ENCODE results near the gene ZNF622. TPM values are rescaled to one million over a fixed set of nuclear protein-coding genes. Genes with fewer than 3 reads are reported as not detected.

ZNF622 gene
- total RNA-seq, 2 experiments from 2014 or later: 52.5 to 54.1 TPM

DNA sequence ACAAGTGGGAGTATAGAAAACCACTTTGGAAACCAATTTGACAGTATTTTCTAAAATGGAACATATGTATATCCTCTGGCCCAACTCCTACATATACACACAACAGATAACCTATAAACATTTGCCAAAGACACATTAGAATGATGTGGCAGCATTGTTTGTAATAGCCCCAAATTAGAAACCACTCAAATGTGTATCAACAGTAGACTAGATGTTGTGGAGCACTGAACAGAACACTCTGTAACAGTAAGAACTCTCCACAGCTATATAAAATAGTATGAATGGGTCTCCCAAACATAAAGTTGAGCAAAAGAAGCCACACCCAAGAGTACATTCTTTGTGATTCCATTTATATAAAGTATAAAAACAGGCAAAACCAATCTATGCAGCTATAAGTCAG, 6.1 kb downstream of the ZNF622 start:
- peaks cover 98% of the 10 kb centered on the region for H3K4me1 Mint-ChIP-seq (ENCODE audit: low read depth)
- DNase-seq (no peak), ATAC-seq (ENCODE audit: poor library complexity) (no peak)
- no peak overlapping the region for H3K27ac ChIP-seq (ENCODE audit: low read depth in 1 of 2, low read length in 2 of 2)
- CTCF ChIA-PET: interaction anchor here (1.8 kb wide), 1 partner anchor 12 kb away, joined by 4 read pairs; no protein-coding TSS in a partner anchor
- no peaks in the 10 kb centered on the region for H3K9me3 ChIP-seq (ENCODE audit: control insufficient read depth in 1 of 2, insufficient read depth in 1 of 2, low read length in 2 of 2)
- TF ChIP-seq, protein P1, sequence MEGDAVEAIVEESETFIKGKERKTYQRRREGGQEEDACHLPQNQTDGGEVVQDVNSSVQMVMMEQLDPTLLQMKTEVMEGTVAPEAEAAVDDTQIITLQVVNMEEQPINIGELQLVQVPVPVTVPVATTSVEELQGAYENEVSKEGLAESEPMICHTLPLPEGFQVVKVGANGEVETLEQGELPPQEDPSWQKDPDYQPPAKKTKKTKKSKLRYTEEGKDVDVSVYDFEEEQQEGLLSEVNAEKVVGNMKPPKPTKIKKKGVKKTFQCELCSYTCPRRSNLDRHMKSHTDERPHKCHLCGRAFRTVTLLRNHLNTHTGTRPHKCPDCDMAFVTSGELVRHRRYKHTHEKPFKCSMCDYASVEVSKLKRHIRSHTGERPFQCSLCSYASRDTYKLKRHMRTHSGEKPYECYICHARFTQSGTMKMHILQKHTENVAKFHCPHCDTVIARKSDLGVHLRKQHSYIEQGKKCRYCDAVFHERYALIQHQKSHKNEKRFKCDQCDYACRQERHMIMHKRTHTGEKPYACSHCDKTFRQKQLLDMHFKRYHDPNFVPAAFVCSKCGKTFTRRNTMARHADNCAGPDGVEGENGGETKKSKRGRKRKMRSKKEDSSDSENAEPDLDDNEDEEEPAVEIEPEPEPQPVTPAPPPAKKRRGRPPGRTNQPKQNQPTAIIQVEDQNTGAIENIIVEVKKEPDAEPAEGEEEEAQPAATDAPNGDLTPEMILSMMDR (IDR thresholded peaks at IDR 0.05): no peak
- H3K36me3 Mint-ChIP-seq (ENCODE audit: low read depth): peaks cover 95% of the 10 kb centered on the region
- no peak overlapping the region for H3K4me3 Mint-ChIP-seq
- no peak overlapping the region for H3K4me3 ChIP-seq (ENCODE audit: low read length)
- intact Hi-C loops (cut with DNase I, micrococcal nuclease): loop anchor here (5.0 kb wide), 2 partner anchors 297 to 1352 kb away; no protein-coding TSS in a partner anchor
- peak overlapping the region; percentile 30 for H3K27ac Mint-ChIP-seq
- H3K36me3 ChIP-seq (ENCODE audit: insufficient read depth, low read length): peaks cover 88% of the 10 kb centered on the region
- H3K27me3 Mint-ChIP-seq: no peaks in the 10 kb centered on the region
- no peaks in the 10 kb centered on the region for H3K9me3 Mint-ChIP-seq
- peaks cover 37% of the 10 kb centered on the region for H3K4me1 ChIP-seq (ENCODE audit: insufficient read depth, low read length)
- H3K27me3 ChIP-seq (ENCODE audit: control insufficient read depth in 1 of 2, insufficient read depth in 2 of 2, low read length in 2 of 2): no peaks in the 10 kb centered on the region
- POLR2A ChIA-PET: no interaction called here

DNA sequence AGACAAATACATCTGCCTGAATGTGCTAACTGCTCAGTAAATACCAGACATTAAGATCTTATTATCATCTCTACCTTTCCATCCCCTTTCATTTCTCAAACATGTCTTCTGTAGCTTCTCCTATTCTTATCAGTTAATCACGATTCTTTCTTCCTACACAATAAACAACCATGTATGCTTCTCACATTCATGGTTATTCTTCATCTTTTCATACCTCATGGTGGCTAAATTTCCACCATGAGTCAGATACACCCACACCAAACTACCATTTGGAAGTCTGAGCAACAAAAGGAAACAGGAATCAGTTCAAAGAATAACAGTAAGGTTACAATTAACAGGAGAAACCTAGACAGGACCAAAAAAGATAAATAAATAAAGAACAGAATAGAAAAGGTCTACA, 7.7 kb downstream of the ZNF622 start:
- Mint-ChIP-seq H3K27ac (peak overlapping the region; percentile 17), H3K4me1 (ENCODE audit: low read depth) (peaks cover 90% of the 10 kb centered on the region), H3K4me3 (no peak overlapping the region), H3K9me3 (no peaks in the 10 kb centered on the region), H3K36me3 (ENCODE audit: low read depth) (peaks cover 95% of the 10 kb centered on the region), H3K27me3 (no peaks in the 10 kb centered on the region)
- no peaks in the 10 kb centered on the region for H3K27me3 ChIP-seq (ENCODE audit: control insufficient read depth in 1 of 2, insufficient read depth in 2 of 2, low read length in 2 of 2)
- intact Hi-C loops (cut with DNase I, micrococcal nuclease): loop anchor here (5.0 kb wide), 2 partner anchors 296 to 1351 kb away; no protein-coding TSS in a partner anchor
- no peak overlapping the region for H3K27ac ChIP-seq (ENCODE audit: low read depth in 1 of 2, low read length in 2 of 2)
- ATAC-seq (ENCODE audit: poor library complexity) (no peak), DNase-seq (no peak)
- H3K4me3 ChIP-seq (ENCODE audit: low read length): no peak overlapping the region
- POLR2A ChIA-PET: no interaction called here
- TF ChIP-seq, protein P1 (IDR thresholded peaks at IDR 0.05): no peak
- peaks cover 26% of the 10 kb centered on the region for H3K4me1 ChIP-seq (ENCODE audit: insufficient read depth, low read length)
- CTCF ChIA-PET: no interaction called here
- no peaks in the 10 kb centered on the region for H3K9me3 ChIP-seq (ENCODE audit: control insufficient read depth in 1 of 2, insufficient read depth in 1 of 2, low read length in 2 of 2)
- peaks cover 91% of the 10 kb centered on the region for H3K36me3 ChIP-seq (ENCODE audit: insufficient read depth, low read length)

DNA sequence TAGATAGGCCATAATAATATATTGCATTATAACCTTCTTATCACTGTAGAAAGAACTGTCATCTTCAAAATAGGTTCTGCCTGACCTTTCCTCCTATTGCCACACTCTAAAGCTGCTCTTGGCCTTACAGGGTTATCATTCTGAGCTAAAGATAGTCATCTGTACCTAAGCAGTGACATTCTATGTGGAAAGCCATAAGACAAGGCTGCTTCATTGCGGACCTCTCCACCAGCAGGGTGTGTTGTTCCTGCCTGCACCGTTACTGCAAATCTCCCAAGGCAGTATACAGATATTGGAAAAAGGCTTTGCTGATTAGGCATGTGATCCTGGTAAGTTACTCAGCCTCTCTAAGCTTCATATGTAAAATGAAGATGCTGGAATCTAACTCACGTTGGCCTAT, 8.1 kb downstream of the ZNF622 start:
- Mint-ChIP-seq H3K9me3 (no peaks in the 10 kb centered on the region), H3K27ac (peak overlapping the region; percentile 17), H3K4me1 (ENCODE audit: low read depth) (peaks cover 86% of the 10 kb centered on the region), H3K36me3 (ENCODE audit: low read depth) (peaks cover 95% of the 10 kb centered on the region), H3K27me3 (no peaks in the 10 kb centered on the region), H3K4me3 (no peak overlapping the region)
- Histone ChIP-seq H3K4me1 (ENCODE audit: insufficient read depth, low read length) (peaks cover 24% of the 10 kb centered on the region), H3K4me3 (ENCODE audit: low read length) (no peak overlapping the region), H3K36me3 (ENCODE audit: insufficient read depth, low read length) (peaks cover 91% of the 10 kb centered on the region), H3K27ac (ENCODE audit: low read depth in 1 of 2, low read length in 2 of 2) (no peak overlapping the region), H3K27me3 (ENCODE audit: control insufficient read depth in 1 of 2, insufficient read depth in 2 of 2, low read length in 2 of 2) (no peaks in the 10 kb centered on the region), H3K9me3 (ENCODE audit: control insufficient read depth in 1 of 2, insufficient read depth in 1 of 2, low read length in 2 of 2) (no peaks in the 10 kb centered on the region)
- DNase-seq (no peak), ATAC-seq (ENCODE audit: poor library complexity) (no peak)
- intact Hi-C loops (cut with DNase I, micrococcal nuclease): loop anchor here (5.0 kb wide), 2 partner anchors 295 to 1350 kb away; no protein-coding TSS in a partner anchor
- ChIA-PET POLR2A (no interaction called here), CTCF (interaction anchor here (1.9 kb wide), 1 partner anchor 209 kb away, joined by 5 read pairs; no protein-coding TSS in a partner anchor)
- TF ChIP-seq, protein P1 (IDR thresholded peaks at IDR 0.05): no peak

Measured in CD4-positive, alpha-beta T cell (primary cell).